Raji (cell line): ENCODE data around the gene NSUN4.

Experiments used
- POLR2A ChIP-seq: IDR thresholded peaks from 2 replicates; pipeline ENCODE4 v1.6.1; 2011; ENCODE audit warnings: low read depth, low read length, control low read depth; ENCODE audit not compliant: insufficient read depth

The NSUN4 gene

GRCh38 chr1:46317323-46317722 is 23.3 kb upstream of the NSUN4 start:
- TF ChIP-seq POLR2A, result no peak

GRCh38 chr1:46333300-46334029 is 7.1 kb upstream of the NSUN4 start:
- TF ChIP-seq POLR2A, result peak; percentile 44

- no peak; the same call in 1 of the 2 replicates for TF ChIP-seq POLR2A
Observed at GRCh38 chr1:46334030-46334384, 6.6 kb upstream of the NSUN4 start.

DNA sequence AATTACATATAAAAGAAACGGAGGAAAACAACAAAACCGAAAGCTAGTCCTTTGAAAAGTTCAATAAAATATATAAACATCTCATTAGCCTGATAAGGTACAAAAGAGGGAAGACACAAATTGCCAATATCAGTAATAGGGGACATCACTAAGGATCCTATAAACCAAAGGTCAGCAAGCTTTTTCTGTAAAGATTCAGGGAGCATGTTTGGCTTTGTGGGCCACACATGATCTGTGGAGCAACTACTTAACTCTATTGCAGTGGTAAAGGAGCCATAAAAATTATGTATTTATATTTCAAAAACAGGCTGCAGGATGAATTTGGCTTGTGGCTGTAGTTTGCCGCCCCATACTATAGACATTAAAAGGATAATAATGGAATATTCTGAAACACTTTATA is 5.5 kb upstream of the NSUN4 start:
- no peak for TF ChIP-seq POLR2A

DNA sequence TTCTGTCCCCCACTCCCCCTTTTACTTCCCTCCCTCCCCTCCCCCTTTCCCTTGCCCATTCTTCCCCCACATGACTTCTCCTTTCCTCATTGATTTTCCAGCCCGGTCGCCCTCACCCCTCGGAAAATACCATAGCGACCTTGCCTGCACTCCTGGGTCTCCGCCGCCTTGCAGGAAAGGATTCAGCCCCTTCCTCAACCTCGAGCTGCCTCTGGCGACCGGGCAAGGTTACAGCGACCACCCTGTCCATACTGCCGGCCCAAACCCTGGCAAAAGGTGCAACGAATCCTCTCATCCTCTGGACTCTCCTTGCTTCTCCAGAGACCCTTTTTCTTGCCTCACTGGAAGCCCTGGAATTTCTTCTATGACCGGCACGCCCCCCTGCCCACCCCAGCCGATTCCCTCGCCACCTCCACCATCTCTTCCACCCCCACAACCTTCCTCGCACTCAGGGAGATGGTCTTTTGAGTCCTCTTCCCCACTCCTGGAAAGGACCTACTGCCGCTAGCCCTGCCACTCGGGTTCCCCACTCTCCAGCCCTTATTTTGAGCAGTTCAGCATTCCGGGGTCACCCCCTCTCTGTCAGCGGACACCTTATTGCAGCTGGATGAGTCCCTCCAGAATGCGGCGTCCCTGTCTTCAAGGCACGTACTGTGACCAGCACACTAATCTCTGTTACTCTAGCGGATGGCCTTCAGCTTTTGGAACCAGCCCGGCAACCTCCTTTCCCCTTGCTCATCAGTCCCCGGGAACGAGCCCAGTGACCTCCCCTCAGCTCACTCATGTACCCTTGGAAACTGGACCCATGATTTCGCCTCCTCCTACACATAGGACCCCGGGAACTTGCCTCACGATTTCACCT is 846 bp downstream of the NSUN4 start:
- no peak for TF ChIP-seq POLR2A

DNA sequence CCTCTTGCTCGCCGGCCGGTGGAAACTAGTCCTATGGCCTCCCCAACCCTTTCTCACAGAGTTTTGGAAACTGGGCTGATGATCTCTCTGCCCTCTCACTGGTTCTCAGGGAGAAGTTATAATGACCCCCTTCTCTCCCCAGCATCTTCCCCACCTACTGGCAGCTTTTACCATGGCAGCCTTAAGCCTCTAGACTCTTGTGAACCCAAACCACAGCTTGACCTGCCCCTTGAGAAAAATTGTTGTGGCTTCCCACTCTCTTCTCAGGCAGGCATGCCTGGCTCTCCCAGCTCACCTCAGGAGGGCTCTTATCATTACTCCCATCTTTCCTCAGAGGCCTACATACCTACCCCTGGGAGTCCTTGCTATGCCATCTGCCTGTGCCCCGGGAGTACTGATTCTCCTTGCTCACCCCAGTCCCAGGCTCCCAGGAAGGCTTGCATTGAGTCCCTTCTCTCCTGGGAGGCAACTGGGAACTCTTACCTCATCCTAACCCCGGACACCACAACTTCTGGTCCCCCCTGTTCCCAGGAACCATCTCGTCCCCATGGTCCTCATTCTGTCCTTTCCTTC is 1.6 kb downstream of the NSUN4 start:
- no peak for TF ChIP-seq POLR2A

- no peak for TF ChIP-seq POLR2A
Observed at GRCh38 chr1:46342677-46343350, 2.2 kb downstream of the NSUN4 start.

GRCh38 chr1:46343351-46343695 is 2.7 kb downstream of the NSUN4 start:
- TF ChIP-seq POLR2A, result no peak

DNA sequence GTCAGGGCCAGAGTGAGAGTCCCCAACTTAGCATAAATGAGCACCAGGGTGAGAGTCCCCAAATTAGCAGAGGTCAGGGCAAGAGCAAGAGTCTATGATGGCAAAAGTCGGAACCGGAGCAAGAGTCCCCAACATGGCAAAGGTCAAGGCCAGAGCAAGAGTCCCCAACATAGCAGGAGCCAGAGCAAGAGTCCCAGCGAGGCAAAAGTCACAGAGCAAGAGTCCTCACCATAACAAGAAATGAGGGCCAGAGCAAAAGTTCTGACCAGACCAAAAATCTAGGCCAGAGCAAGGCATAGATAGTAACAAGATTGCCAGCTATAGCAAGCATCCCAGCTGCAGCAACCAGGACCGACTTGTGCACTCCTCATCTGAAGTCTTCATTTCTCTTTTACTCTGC is 3.1 kb downstream of the NSUN4 start:
- no peak for TF ChIP-seq POLR2A

DNA sequence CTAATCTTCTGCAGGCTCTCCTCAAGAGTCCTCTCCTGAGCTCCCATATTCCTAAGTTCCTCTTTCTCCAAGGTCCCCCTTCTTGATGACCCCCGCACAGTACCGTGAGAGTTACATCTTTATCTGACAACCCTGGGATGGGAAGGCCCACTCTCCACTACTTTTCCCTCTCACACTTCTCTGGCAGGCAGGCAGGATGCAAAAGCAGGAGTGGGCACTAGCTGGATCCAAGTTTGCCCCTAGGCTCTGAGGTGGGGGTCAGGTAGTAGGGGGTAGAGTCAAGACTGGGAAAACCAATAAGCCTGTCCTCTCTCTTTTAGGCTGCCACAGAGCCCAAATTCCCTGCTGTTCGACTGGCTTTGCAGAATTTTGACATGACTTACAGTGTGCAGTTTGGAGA is 3.9 kb downstream of the NSUN4 start:
- TF ChIP-seq POLR2A, result no peak

DNA sequence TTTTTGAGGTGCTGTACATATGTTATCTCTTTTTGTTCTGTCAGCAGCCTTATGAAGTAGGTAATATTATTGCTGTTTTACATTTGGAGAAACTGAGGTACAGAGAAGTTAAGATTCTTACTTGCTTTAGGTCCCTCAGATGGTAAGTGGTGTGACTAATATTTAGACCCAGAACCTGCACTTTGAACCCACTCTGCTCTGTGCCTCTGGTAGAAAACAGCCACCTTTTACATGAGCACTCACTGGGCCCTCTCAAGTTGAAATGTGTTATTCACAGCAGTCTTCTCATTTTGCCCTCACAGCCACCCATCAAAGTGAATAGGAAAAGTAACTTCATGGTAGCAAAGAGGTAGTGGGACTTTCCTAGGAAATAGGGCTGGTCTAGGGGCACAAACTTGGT is 4.7 kb downstream of the NSUN4 start:
- no peak for TF ChIP-seq POLR2A

DNA sequence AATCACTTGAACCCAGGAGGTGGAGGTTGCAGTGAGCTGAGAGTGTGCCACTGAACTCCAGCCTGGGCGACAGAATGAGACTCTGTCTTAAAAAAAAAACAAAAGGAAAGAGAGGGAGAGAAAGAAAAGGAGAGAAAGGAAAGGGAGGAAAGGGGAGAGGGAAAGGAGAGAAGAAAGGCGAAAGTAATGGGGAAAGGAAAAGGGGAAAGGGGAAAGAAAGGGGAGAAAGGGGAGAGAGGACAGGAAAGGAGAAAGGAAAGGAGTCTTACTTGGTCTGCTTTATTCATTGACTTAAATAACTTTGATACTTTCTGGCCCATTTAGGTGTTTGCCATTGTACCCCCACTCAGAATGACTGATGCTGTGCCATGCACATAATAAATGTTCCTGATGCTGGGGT is 11.8 kb downstream of the NSUN4 start:
- TF ChIP-seq POLR2A, result no peak

DNA sequence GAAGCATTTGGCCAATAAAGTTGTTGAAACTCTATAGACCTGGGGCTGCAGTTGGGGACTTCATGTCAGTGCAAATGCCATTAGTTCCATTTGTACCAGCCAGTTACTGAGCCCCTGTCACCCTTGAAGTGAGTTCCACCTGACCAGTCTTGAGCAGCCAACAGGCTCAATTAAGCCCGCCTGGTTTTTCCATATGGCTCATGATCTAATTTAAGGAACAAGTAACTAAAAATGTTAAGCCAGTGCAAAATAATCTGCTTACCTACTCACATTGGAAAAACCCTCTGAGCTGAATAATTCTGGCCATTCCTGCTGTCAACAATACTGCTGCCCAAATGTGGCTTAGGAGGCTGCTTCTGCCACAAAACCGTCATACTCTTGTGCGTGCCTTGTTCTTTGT is 21.6 kb downstream of the NSUN4 start:
- no peak for TF ChIP-seq POLR2A

- no peak for TF ChIP-seq POLR2A
Observed at GRCh38 chr1:46363121-46363520, 22.5 kb downstream of the NSUN4 start.

DNA sequence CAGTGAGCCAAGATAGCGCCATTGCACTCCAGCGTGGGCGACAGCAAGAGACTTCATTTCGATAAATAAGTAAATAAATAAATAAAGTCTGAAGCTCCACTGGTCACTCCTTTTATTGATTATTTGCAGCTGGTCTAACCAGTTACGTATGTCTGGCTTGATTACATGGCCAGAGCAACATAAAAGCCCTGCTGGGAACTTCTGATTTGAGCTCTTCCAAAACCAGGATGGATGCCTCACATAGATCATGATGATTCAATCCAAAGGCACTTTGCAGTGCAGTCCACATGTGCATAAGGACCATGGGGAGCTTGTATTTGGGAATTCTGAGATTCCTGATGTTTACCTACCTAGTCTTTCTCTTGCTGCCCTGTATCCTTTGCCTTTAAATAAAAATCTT is 24.0 kb downstream of the NSUN4 start:
- TF ChIP-seq POLR2A, result no peak

DNA sequence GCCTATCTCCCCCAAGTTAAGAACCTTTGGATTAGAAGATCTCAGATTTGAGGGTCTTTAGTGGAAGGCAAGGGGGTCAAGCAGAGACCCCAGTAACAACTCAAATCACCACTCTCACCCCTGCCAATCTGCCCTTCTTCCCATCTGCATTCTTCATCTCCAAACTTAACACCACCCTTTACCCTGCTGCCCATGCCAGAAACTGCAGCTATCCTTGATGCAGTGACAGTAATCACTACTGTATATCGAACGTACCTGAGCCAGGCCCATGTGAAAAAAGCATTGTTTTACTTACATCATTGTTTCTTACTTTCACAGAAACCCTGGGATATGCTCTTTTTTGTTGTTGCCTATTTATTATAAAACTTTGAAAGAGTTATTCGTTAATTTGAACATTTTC is 26.5 kb downstream of the NSUN4 start:
- no peak for TF ChIP-seq POLR2A
